Ovary (tissue), 3 donors: Measurements from ENCODE around the gene GNPTAB.

Source experiments
- EP300 ChIP-seq: sonication (generic); formaldehyde crosslinking; IDR thresholded peaks from one replicate; pipeline ENCODE4 v1.6.1; 2017; ENCODE audit warnings: antibody characterized with exemption
- POLR2A ChIP-seq: fragments of 450-650 bp; IDR thresholded peaks from one replicate; pipeline ENCODE4 v1.6.1; 2017; ENCODE audit warnings: antibody characterized with exemption, mild to moderate bottlenecking, moderate library complexity
- TF ChIP-seq, protein P1 (sequence below), 3 donors: fragments of 450-650 bp in 2 of 3; fragments of 200-600 bp in 1 of 3; IDR thresholded peaks; one replicate each; pipeline versions ENCODE4 v1.5.1 to v1.8.0; 2016 to 2022; ENCODE audit warnings: antibody characterized with exemption in 3 of 3, mild to moderate bottlenecking in 1 of 3
- donor health status: DM: no; HTN: no; CAD: no.

DNA sequence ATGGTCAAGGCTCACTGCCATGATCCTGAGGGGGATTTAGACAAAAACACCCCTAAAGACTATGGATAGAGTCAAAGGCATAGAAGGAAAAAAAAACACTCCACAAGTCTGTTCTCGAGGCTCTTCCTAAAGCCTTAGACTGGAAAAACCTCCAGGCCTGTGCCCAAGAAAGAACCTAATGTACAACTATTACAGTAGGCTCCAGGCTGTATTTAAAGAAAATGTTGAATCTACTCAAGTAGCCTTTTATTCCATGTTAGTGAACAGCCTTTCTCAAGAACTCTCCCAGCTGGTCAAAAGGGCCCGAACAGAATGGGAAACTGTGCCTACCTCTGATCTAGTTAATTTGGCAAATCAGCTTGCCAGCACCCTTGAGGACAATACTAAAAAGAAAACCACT, 28.3 kb downstream of the GNPTAB start:
- TF ChIP-seq, protein P1, sequence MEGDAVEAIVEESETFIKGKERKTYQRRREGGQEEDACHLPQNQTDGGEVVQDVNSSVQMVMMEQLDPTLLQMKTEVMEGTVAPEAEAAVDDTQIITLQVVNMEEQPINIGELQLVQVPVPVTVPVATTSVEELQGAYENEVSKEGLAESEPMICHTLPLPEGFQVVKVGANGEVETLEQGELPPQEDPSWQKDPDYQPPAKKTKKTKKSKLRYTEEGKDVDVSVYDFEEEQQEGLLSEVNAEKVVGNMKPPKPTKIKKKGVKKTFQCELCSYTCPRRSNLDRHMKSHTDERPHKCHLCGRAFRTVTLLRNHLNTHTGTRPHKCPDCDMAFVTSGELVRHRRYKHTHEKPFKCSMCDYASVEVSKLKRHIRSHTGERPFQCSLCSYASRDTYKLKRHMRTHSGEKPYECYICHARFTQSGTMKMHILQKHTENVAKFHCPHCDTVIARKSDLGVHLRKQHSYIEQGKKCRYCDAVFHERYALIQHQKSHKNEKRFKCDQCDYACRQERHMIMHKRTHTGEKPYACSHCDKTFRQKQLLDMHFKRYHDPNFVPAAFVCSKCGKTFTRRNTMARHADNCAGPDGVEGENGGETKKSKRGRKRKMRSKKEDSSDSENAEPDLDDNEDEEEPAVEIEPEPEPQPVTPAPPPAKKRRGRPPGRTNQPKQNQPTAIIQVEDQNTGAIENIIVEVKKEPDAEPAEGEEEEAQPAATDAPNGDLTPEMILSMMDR (IDR thresholded peaks at IDR 0.05): no peak
- TF ChIP-seq POLR2A (no peak), EP300 (no peak)
